NCI-H748 treated with DMSO at 0.1 percent for 48 hours (cell line): ENCODE data around the gene CHORDC1.
A peak's percentile ranks its signal among the peaks of the same experiment; 100 is the strongest.
"Not testable (repeated sequence)": the region's sequence is repeated elsewhere in the genome, so short reads cannot be mapped to it uniquely, and the experiment has no call there.

Experiments used
- DNase-seq: peaks from one replicate; lab custom pipeline; 2025; lab: John Stamatoyannopoulos, UW

CHORDC1 gene

GRCh38 chr11:90216611-90217010 lies 6.2 kb downstream of the CHORDC1 start:
- no peak for DNase-seq

- DNase-seq: no peak
These were observed 9.5 kb downstream of the CHORDC1 start for GRCh38 chr11:90213322-90213721.

GRCh38 chr11:90208857-90209256 lies 14.0 kb downstream of the CHORDC1 start:
- no peak for DNase-seq

- DNase-seq: not testable (repeated sequence)
These were observed 14.9 kb downstream of the CHORDC1 start for GRCh38 chr11:90207992-90208391.

GRCh38 chr11:90204832-90205646 lies 17.8 kb downstream of the CHORDC1 start:
- peak; percentile 35 for DNase-seq

- DNase-seq: no peak
These were observed 18.4 kb downstream of the CHORDC1 start for GRCh38 chr11:90204407-90204806.

GRCh38 chr11:90202342-90202741 lies 20.5 kb downstream of the CHORDC1 start:
- DNase-seq: no peak

GRCh38 chr11:90197377-90197776 lies 25.5 kb downstream of the CHORDC1 start:
- no peak for DNase-seq

GRCh38 chr11:90192869-90193582 lies 29.8 kb downstream of the CHORDC1 start:
- no peak for DNase-seq

- DNase-seq: no peak
These were observed 33.8 kb downstream of the CHORDC1 start for GRCh38 chr11:90189011-90189410.

- DNase-seq: no peak
These were observed 35.0 kb downstream of the CHORDC1 start for GRCh38 chr11:90187839-90188238.

GRCh38 chr11:90179923-90180322 lies 42.9 kb downstream of the CHORDC1 start:
- no peak for DNase-seq

- no peak for DNase-seq
These were observed 44.1 kb downstream of the CHORDC1 start for GRCh38 chr11:90178751-90179150.

- DNase-seq: no peak
These were observed 46.8 kb downstream of the CHORDC1 start for GRCh38 chr11:90176069-90176468.

GRCh38 chr11:90171359-90171758 lies 51.5 kb downstream of the CHORDC1 start:
- no peak for DNase-seq

- DNase-seq: no peak
These were observed 54.3 kb downstream of the CHORDC1 start for GRCh38 chr11:90168571-90168970.

GRCh38 chr11:90167704-90168103 lies 55.1 kb downstream of the CHORDC1 start:
- DNase-seq: not testable (repeated sequence)

GRCh38 chr11:90166982-90167573 lies 55.8 kb downstream of the CHORDC1 start:
- DNase-seq: not testable (repeated sequence)
